GM18507 (cell line): ENCODE results near the gene OR2AT4.
"Not testable (repeated sequence)": the region's sequence is repeated elsewhere in the genome, so short reads cannot be mapped to it uniquely, and the experiment has no call there.

ENCODE experiments used
- DNase-seq: peaks from one replicate; pipeline ENCODE4 v3.0.0; 2011; ENCODE audit warnings: low read depth; ENCODE audit not compliant: insufficient read length; ENCODE audit errors: extremely low spot score
- FAIRE-seq: peaks from 2 replicates; lab custom pipeline; 2011; peaks lifted over from hg19 to GRCh38; lab: Jason Lieb, UNC

OR2AT4 gene

GRCh38 chr11:75076671-75077070 lies 20.0 kb downstream of the OR2AT4 start:
- FAIRE-seq, result no peak
- DNase-seq, result no peak

- DNase-seq, result no peak
- no peak for FAIRE-seq
Observed at GRCh38 chr11:75073459-75074190, 23.1 kb downstream of the OR2AT4 start.

- no peak for DNase-seq
- no peak for FAIRE-seq
Observed at GRCh38 chr11:75072582-75072981, 24.1 kb downstream of the OR2AT4 start.

- FAIRE-seq, result peak; percentile 83
- no peak for DNase-seq
Observed at GRCh38 chr11:75069473-75069872, 27.2 kb downstream of the OR2AT4 start.

GRCh38 chr11:75068993-75069392 lies 27.7 kb downstream of the OR2AT4 start:
- no peak for FAIRE-seq
- no peak for DNase-seq

GRCh38 chr11:75068559-75068958 lies 28.1 kb downstream of the OR2AT4 start:
- FAIRE-seq (peak; percentile 26), DNase-seq (no peak)

- DNase-seq (no peak), FAIRE-seq (no peak)
Observed at GRCh38 chr11:75066061-75066460, 30.6 kb downstream of the OR2AT4 start.

- no peak for DNase-seq
- no peak for FAIRE-seq
Observed at GRCh38 chr11:75063741-75064314, 32.8 kb downstream of the OR2AT4 start.

GRCh38 chr11:75059299-75059698 lies 37.4 kb downstream of the OR2AT4 start:
- DNase-seq (no peak), FAIRE-seq (no peak)

GRCh38 chr11:75056814-75057213 lies 39.9 kb downstream of the OR2AT4 start:
- no peak for FAIRE-seq

GRCh38 chr11:75055511-75055910 lies 41.2 kb downstream of the OR2AT4 start:
- FAIRE-seq, result no peak
- no peak for DNase-seq

More at GRCh38 chr11:75056814-75057213, 39.9 kb downstream of the OR2AT4 start:
- no peak for DNase-seq

GRCh38 chr11:75052457-75052856 lies 44.2 kb downstream of the OR2AT4 start:
- DNase-seq, result no peak
- no peak for FAIRE-seq

GRCh38 chr11:75051043-75051442 lies 45.6 kb downstream of the OR2AT4 start:
- FAIRE-seq (no peak), DNase-seq (no peak)

GRCh38 chr11:75050516-75050915 lies 46.2 kb downstream of the OR2AT4 start:
- DNase-seq (no peak), FAIRE-seq (peak; percentile 5)

GRCh38 chr11:75049501-75050266 lies 47.0 kb downstream of the OR2AT4 start:
- DNase-seq, result not testable (repeated sequence)
- peak; percentile 73 for FAIRE-seq

GRCh38 chr11:75047191-75047590 lies 49.5 kb downstream of the OR2AT4 start:
- DNase-seq, result no peak
- no peak for FAIRE-seq

- not testable (repeated sequence) for FAIRE-seq, DNase-seq
Observed at GRCh38 chr11:75046668-75047067, 50.0 kb downstream of the OR2AT4 start.

- DNase-seq, FAIRE-seq: not testable (repeated sequence)
Observed at GRCh38 chr11:75044381-75045170, 52.1 kb downstream of the OR2AT4 start.

GRCh38 chr11:75041821-75042220 lies 54.9 kb downstream of the OR2AT4 start:
- not testable (repeated sequence) for DNase-seq, FAIRE-seq

GRCh38 chr11:75041263-75041662 lies 55.4 kb downstream of the OR2AT4 start:
- no peak for FAIRE-seq
- DNase-seq, result no peak
